ENCODE data around the gene KCNJ16.

The KCNJ16 gene

GRCh38 chr17:70106551-70106950 lies 31.5 kb downstream of the KCNJ16 start:
- DNase-seq (ENCODE audit: low spot score), result no peak
- TF ChIP-seq CTCF (IDR thresholded peaks at IDR 0.05; ENCODE audit: borderline replicate concordance, control extremely low read depth, extremely low read depth, insufficient read depth, missing control alignments), result no peak
- in situ Hi-C loops (cut with MboI; ENCODE audit: low sequenced_read_pairs, unreplicated experiment), result no loop called here

DNA sequence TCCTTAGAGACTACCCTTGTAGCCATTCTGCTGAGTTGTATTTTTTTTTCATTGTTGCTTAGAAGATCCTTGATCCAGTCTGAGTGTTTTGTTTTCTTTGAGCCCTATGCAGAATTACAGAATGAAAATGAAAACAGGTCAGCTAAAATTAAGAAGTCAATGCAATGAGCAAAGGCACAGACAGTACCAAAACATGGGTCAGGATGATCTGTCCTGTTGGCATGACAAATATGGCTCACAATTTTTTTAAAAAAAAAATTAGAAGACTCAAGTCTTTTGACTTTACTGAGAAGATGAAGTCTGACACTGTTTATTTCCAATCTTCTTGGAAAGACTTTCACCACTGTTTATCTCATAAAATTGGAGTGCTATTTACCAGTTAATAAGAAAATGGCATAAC lies 32.4 kb downstream of the KCNJ16 start:
- no peak for DNase-seq (ENCODE audit: low spot score)
- no peak for TF ChIP-seq CTCF (IDR thresholded peaks at IDR 0.05; ENCODE audit: borderline replicate concordance, control extremely low read depth, extremely low read depth, insufficient read depth, missing control alignments)
- in situ Hi-C loops (cut with MboI; ENCODE audit: low sequenced_read_pairs, unreplicated experiment), result no loop called here

GRCh38 chr17:70107904-70108565 lies 33.0 kb downstream of the KCNJ16 start:
- in situ Hi-C loops (cut with MboI; ENCODE audit: low sequenced_read_pairs, unreplicated experiment), result no loop called here
- TF ChIP-seq CTCF (IDR thresholded peaks at IDR 0.05; ENCODE audit: borderline replicate concordance, control extremely low read depth, extremely low read depth, insufficient read depth, missing control alignments), result no peak
- DNase-seq (ENCODE audit: low spot score), result no peak

DNA sequence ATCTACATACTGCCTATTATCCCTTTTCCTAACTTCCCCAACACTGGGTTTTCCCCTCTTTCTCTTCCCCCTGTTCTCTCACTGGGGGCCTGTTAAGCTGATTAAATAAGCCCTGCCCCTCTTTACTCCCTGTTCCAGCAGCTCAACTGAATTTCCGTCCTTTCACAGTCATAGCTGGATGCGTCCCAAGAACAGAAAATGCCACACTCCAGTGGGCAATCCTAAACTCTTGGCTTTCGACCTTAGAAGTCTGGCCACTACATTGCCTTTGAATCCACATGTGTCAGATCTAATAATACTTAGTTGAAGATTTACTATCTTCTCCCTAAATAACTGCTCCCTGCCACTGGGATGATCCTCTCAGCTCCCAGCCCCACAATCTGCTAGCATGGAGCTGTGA lies 34.5 kb downstream of the KCNJ16 start:
- DNase-seq (ENCODE audit: low spot score), result no peak
- in situ Hi-C loops (cut with MboI; ENCODE audit: low sequenced_read_pairs, unreplicated experiment), result no loop called here
- TF ChIP-seq CTCF (IDR thresholded peaks at IDR 0.05; ENCODE audit: borderline replicate concordance, control extremely low read depth, extremely low read depth, insufficient read depth, missing control alignments), result no peak

DNA sequence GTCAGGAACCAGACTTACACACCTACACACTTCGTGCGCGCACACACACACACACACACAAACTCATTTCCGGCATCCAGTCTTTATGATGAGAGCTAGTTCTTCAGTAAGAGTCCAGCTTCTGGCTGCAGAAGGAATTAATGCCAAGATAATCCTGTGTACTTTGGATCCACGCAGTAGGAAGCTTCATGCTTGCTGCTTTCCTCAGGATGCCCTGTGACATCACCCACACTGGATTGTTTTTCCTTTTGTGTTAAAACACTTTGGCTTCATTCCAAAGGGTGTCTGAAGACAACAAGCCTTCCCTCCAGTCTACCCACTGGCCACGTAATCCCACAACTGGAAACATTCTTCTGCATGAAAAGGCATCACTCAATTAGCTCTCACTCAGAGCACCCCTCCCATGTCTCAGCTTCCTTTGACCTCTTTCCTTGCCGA lies 35.4 kb downstream of the KCNJ16 start:
- TF ChIP-seq CTCF (IDR thresholded peaks at IDR 0.05; ENCODE audit: borderline replicate concordance, control extremely low read depth, extremely low read depth, insufficient read depth, missing control alignments), result no peak
- in situ Hi-C loops (cut with MboI; ENCODE audit: low sequenced_read_pairs, unreplicated experiment), result no loop called here
- no peak for DNase-seq (ENCODE audit: low spot score)

GRCh38 chr17:70111201-70111600 lies 36.2 kb downstream of the KCNJ16 start:
- no peak for DNase-seq (ENCODE audit: low spot score)
- no peak for TF ChIP-seq CTCF (IDR thresholded peaks at IDR 0.05; ENCODE audit: borderline replicate concordance, control extremely low read depth, extremely low read depth, insufficient read depth, missing control alignments)
- in situ Hi-C loops (cut with MboI; ENCODE audit: low sequenced_read_pairs, unreplicated experiment), result no loop called here
